HG02588 (cell line): Measurements from ENCODE around the gene ALDH9A1.

ENCODE experiments used
- ATAC-seq: cut with Tn5 transposase; IDR thresholded peaks from one replicate; pipeline ENCODE4 v1.9.1; 2021; ENCODE audit warnings: mild to moderate bottlenecking, moderate library complexity; ENCODE audit not compliant: unreplicated experiment

ALDH9A1 gene

DNA sequence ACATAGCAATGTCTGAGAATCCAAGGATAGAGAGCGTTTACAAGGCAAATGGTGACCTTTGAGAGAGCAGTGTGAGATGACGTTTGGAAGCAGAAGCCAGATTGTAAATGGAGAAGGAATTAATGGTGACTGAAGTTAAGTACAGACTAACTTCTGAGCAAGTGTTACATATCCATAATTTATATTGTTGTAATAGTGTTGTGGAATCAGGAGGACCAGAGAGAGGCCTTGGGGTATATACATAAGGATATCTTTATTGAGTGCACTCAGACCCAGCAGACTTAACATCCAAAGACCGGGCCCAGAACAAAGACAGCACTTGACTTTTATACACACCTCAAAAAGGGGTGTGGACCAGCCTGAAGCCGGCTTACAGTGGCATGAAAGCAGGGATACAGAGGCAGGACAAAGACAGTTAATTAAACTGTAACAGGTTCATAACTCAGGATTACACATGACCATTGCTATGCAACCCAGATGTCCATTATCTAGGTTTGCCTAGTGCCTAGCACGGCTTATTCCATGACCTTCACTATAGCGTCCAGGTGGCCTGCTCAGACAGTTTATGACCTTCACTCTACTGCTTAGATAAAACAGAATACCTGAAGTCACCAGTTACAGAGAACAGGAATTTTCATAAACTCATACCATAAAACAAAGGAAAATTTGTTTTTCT is 70.1 kb downstream of the ALDH9A1 start:
- ATAC-seq = no peak

GRCh38 chr1:165624441-165624840 is 73.9 kb downstream of the ALDH9A1 start:
- ATAC-seq = no peak

DNA sequence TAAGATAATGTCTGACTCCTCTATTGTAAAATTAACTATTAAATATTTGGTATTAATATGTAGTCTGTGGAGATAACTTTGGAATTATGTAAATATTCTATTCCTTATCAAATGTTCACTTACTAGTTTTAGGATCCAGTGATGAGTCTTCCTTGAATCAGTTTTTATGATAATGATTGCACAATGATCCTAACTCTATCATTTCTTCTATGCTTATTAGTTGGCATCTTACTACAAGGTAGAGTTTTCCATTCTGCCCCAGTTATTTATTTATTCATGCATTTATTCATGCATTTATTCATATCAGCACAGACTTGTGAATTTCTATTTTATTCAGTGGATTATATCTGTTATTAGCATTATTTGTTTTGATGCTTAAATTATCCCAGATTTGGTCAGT is 74.7 kb downstream of the ALDH9A1 start:
- ATAC-seq = no peak

DNA sequence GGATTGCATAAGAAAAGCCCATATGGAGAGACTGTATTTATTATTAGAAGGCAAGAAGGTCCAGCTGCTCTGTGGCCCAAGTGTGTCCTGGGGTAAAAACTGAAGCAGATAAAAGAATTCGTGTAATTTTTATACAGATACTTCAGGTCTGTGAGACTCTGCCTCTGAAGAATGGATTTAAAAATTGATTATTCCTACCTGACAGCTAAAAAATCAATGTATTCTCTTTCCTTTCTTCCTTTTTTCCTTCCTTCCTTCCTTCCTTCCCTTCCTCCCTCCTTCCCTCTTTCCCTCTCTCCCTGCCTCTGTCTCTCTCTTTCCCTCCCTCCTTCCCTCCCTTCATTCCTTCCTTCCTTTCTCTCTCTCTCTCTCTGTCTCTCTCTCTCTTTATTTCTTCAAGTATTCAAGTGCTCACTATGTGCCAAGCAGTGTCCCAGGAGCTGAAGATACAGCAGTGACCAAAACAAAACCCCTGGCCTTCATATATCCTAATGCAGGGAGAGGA is 78.7 kb downstream of the ALDH9A1 start:
- no peak for ATAC-seq

GRCh38 chr1:165616987-165617546 is 81.3 kb downstream of the ALDH9A1 start:
- ATAC-seq = no peak

DNA sequence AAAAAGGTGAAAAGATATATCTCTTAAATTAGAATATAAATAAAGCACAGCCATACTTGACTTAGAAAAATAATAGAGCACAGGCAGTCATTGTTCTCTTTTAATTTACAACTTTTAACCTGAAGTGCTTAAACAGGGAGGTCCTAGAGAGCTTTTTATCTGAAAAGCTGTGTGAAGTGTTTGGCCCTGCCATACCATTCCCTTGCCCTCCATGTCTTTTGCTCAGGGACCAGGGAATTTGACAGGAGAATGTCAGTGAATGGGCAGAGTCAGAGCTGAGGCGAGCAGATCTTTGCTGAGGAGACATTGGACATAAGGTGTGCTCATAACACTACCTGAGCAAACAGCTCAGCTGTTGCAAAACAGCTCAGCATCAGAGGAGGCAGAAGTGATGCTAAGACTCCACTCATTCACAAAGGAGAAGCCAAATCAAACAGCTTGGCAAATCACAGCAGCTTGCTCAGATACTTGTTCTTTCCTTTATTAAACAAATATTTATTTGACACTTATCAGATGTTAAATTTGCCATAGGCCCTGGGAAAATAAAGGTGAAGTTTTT is 82.2 kb downstream of the ALDH9A1 start:
- no peak for ATAC-seq
